GM15510 (cell line): ENCODE data around the gene CLEC17A.

Source experiments
- POLR2A ChIP-seq: IDR thresholded peaks from 3 replicates; pipeline ENCODE4 v1.6.1; 2011; ENCODE audit warnings: borderline replicate concordance; ENCODE audit not compliant: insufficient read length; ENCODE audit errors: extremely low read depth

Gene CLEC17A

GRCh38 chr19:14619404-14619803 is 36.5 kb downstream of the CLEC17A start:
- no peak for TF ChIP-seq POLR2A

GRCh38 chr19:14629557-14629956 is 46.7 kb downstream of the CLEC17A start:
- TF ChIP-seq POLR2A, result no peak

GRCh38 chr19:14632286-14632685 is 49.4 kb downstream of the CLEC17A start:
- no peak for TF ChIP-seq POLR2A

GRCh38 chr19:14639536-14640277 is 56.8 kb downstream of the CLEC17A start:
- TF ChIP-seq POLR2A, result no peak

- no peak for TF ChIP-seq POLR2A
Measured at GRCh38 chr19:14648506-14648905, 65.6 kb downstream of the CLEC17A start.

GRCh38 chr19:14649020-14649419 is 66.1 kb downstream of the CLEC17A start:
- no peak for TF ChIP-seq POLR2A

GRCh38 chr19:14650161-14650560 is 67.3 kb downstream of the CLEC17A start:
- no peak for TF ChIP-seq POLR2A

- TF ChIP-seq POLR2A, result no peak
Measured at GRCh38 chr19:14654786-14655560, 72.1 kb downstream of the CLEC17A start.

- TF ChIP-seq POLR2A, result no peak
Measured at GRCh38 chr19:14655726-14656125, 72.8 kb downstream of the CLEC17A start.

GRCh38 chr19:14659874-14660489 is 77.1 kb downstream of the CLEC17A start:
- no peak for TF ChIP-seq POLR2A

- no peak for TF ChIP-seq POLR2A
Measured at GRCh38 chr19:14661372-14661924, 78.6 kb downstream of the CLEC17A start.
